Breast epithelium (tissue), 4 donors: ENCODE results near the gene ANKRD10. TPM values are rescaled to one million over a fixed set of nuclear protein-coding genes. Genes with fewer than 3 reads are reported as not detected.

Source experiments
- DNase-seq, 2 donors: peaks; one replicate each; pipeline ENCODE4 v3.0.0-alpha.2; 2019; ENCODE audit warnings: low spot score in 2 of 2
- H3K27ac ChIP-seq, 2 donors: fragments of 200-600 bp; sonication (generic) in 1 of 2; one replicate each; pipeline ENCODE4 v1.5.1; 2016 to 2019; ENCODE audit warnings: mild to moderate bottlenecking in 1 of 2
- H3K27me3 ChIP-seq, 2 donors: fragments of 200-600 bp; sonication (generic) in 1 of 2; one replicate each; pipeline versions ENCODE4 v1.5.1 to v1.6.0; 2017 to 2019; ENCODE audit warnings: control low read depth in 1 of 2, mild to moderate bottlenecking in 1 of 2
- H3K36me3 ChIP-seq: fragments of 200-600 bp; one replicate; pipeline ENCODE4 v1.5.1; 2019
- H3K4me1 ChIP-seq, 2 donors: fragments of 200-600 bp; sonication (generic); one replicate each; pipeline ENCODE4 v1.5.1; 2016 to 2019; ENCODE audit warnings: control low read depth in 1 of 2
- H3K4me3 ChIP-seq, 3 donors: fragments of 200-600 bp; sonication (generic); 1 replicate in 2 of 3; 2 replicates in 1 of 3; pipeline ENCODE4 v1.5.1; 2016 to 2019; ENCODE audit warnings: mild to moderate bottlenecking in 3 of 3, moderate library complexity in 2 of 3
- H3K9me3 ChIP-seq, 2 donors: fragments of 200-600 bp; sonication (generic) in 1 of 2; one replicate each; pipeline ENCODE4 v1.5.1; 2016 to 2019; ENCODE audit warnings: control low read depth in 1 of 2
- CTCF ChIP-seq, 3 donors: fragments of 450-650 bp; IDR thresholded peaks; one replicate each; pipeline ENCODE4 v1.5.1; 2016 to 2017; ENCODE audit warnings: antibody characterized with exemption in 3 of 3, mild to moderate bottlenecking in 3 of 3, moderate library complexity in 3 of 3
- POLR2A ChIP-seq: fragments of 450-650 bp; IDR thresholded peaks from one replicate; pipeline ENCODE4 v1.6.1; 2016; ENCODE audit warnings: antibody characterized with exemption, mild to moderate bottlenecking, moderate library complexity
- POLR2AphosphoS5 ChIP-seq, 3 donors: sonication (generic); formaldehyde crosslinking; IDR thresholded peaks; one replicate each; pipeline ENCODE4 v1.6.1; 2017; ENCODE audit warnings: antibody characterized with exemption in 3 of 3
- intact Hi-C: fragments of 100-400 bp; cut with DNase I; formaldehyde crosslinking; loops from one replicate; pipeline ENCODE4 v1.15.1; 2023; ENCODE audit warnings: low total_unique reads
- total RNA-seq, 3 donors: library from RNA; depleted of rRNA; stranded (reverse); fragments of >200 nt; gene quantifications; one replicate each; pipeline ENCODE4 v1.1.0, GENCODE V29; 2016

The ANKRD10 gene
- total RNA-seq, 3 donors from 2014 or later: 133 to 206 (median 193) TPM

- Histone ChIP-seq H3K36me3 (no peaks in the 10 kb centered on the region), H3K27ac (no peak overlapping the region), H3K4me3 (no peak overlapping the region), H3K27me3 (no peaks in the 10 kb centered on the region), H3K9me3 (no peaks in the 10 kb centered on the region), H3K4me1 (no peaks in the 10 kb centered on the region)
- TF ChIP-seq CTCF (IDR thresholded peaks at IDR 0.05) (no peak), POLR2A (no peak), POLR2AphosphoS5 (IDR thresholded peaks at IDR 0.05) (no peak)
- DNase-seq: no peak
- intact Hi-C loops: no loop called here
These were observed 27.5 kb upstream of the ANKRD10 start for GRCh38 chr13:110942248-110942981.

GRCh38 chr13:110938662-110939421 is 24.0 kb upstream of the ANKRD10 start:
- Histone ChIP-seq H3K4me1 (no peaks in the 10 kb centered on the region), H3K27me3 (no peaks in the 10 kb centered on the region), H3K27ac (no peak overlapping the region), H3K9me3 (peaks cover 13 to 15% of the 10 kb centered on the region in 2 donors), H3K36me3 (no peaks in the 10 kb centered on the region), H3K4me3 (no peak overlapping the region)
- DNase-seq: no peak
- no peak for TF ChIP-seq CTCF (IDR thresholded peaks at IDR 0.05)
- TF ChIP-seq POLR2A: no peak
- TF ChIP-seq POLR2AphosphoS5 (IDR thresholded peaks at IDR 0.05): no peak
- intact Hi-C loops: no loop called here

GRCh38 chr13:110937511-110938285 is 22.8 kb upstream of the ANKRD10 start:
- Histone ChIP-seq H3K4me3 (no peak overlapping the region), H3K9me3 (peaks cover 25 to 26% of the 10 kb centered on the region in 2 donors), H3K27me3 (no peaks in the 10 kb centered on the region), H3K36me3 (no peaks in the 10 kb centered on the region), H3K4me1 (no peaks in the 10 kb centered on the region), H3K27ac (no peak overlapping the region)
- no peak for DNase-seq
- TF ChIP-seq POLR2AphosphoS5 (IDR thresholded peaks at IDR 0.05): no peak
- TF ChIP-seq POLR2A: no peak
- TF ChIP-seq CTCF (IDR thresholded peaks at IDR 0.05): no peak
- intact Hi-C loops: no loop called here

- Histone ChIP-seq H3K4me3 (no peak overlapping the region), H3K4me1 (no peaks in the 10 kb centered on the region), H3K27ac (no peak overlapping the region), H3K27me3 (no peaks in the 10 kb centered on the region), H3K36me3 (no peaks in the 10 kb centered on the region), H3K9me3 (peaks cover 25 to 31% of the 10 kb centered on the region in 2 donors)
- no peak for TF ChIP-seq POLR2AphosphoS5 (IDR thresholded peaks at IDR 0.05)
- no peak for TF ChIP-seq POLR2A
- no peak for TF ChIP-seq CTCF (IDR thresholded peaks at IDR 0.05)
- no peak for DNase-seq
- intact Hi-C loops: no loop called here
These were observed 21.6 kb upstream of the ANKRD10 start for GRCh38 chr13:110936519-110936918.
